Left colon (tissue), 2 donors: Measurements from ENCODE around the gene MYO7A. TPM values are rescaled to one million over a fixed set of nuclear protein-coding genes. Genes with fewer than 3 reads are reported as not detected.

Experiments used
- ATAC-seq: fragments of 200-7000 bp; cut with Tn5 transposase; one replicate; pipeline ENCODE4 v1.9.1; 2020; ENCODE audit warnings: mild to moderate bottlenecking, moderate library complexity
- DNase-seq, 2 donors: peaks; one replicate each; pipeline ENCODE4 v3.0.0-alpha.2; 2020
- intact Hi-C, 2 donors: fragments of 100-400 bp; cut with DNase I in 1 of 2; cut with micrococcal nuclease in 1 of 2; formaldehyde crosslinking; loops; one replicate each; pipeline versions ENCODE4 v1.11.2 to v1.14.0; 2022; cut with DNase I, micrococcal nuclease
- total RNA-seq, 2 donors: library from RNA; stranded (reverse); fragmentation: NEBNext Ultra II Directional; extraction: Animal tissue kit (Norgen Biotek cat#: 25700); gene quantifications; one replicate each; pipeline ENCODE4 v1.2.1, GENCODE V29; 2021
- donor health status: DM: no; HTN: no; CAD: no.
- donor health status: DM: yes; HTN: yes; CAD: no.

Gene MYO7A
- total RNA-seq, 2 donors from 2014 or later, result 4.8 to 5.8 TPM

- intact Hi-C loops, result no loop called here
- no peak for ATAC-seq
- no peak for DNase-seq
These were observed 131.6 kb downstream of the MYO7A start for GRCh38 chr11:77259641-77260040.

GRCh38 chr11:77262803-77263202, 134.8 kb downstream of the MYO7A start:
- intact Hi-C loops, result no loop called here
- ATAC-seq (no peak), DNase-seq (no peak)

Other genes starting within 250 kb of the MYO7A start
- gene B3GNT6, start 93.8 kb upstream of the MYO7A start, total RNA-seq, result 100 to 1,000 TPM; 107 to 134 TPM
- 100 to 1,000 TPM; 219 to 339 TPM for gene CAPN5, start 61.3 kb upstream of the MYO7A start, total RNA-seq
- gene OMP, start 25.4 kb upstream of the MYO7A start, total RNA-seq, result 10 to 100 TPM in 1 of 2 donors, 1 to 10 TPM in 1; 7.1 to 11.9 TPM
- not detected for gene GDPD4, start 173.4 kb downstream of the MYO7A start, total RNA-seq